Right lobe of liver (tissue), 6 donors: ENCODE results near the gene EDA. TPM values are rescaled to one million over a fixed set of nuclear protein-coding genes. Genes with fewer than 3 reads are reported as not detected.
"Not testable (repeated sequence)": the region's sequence is repeated elsewhere in the genome, so short reads cannot be mapped to it uniquely, and the experiment has no call there.

ENCODE experiments used
- ATAC-seq, 4 donors: fragments of 200-7000 bp; cut with Tn5 transposase; one replicate each; pipeline ENCODE4 v1.9.1; 2020; ENCODE audit warnings: mild to moderate bottlenecking in 4 of 4, moderate library complexity in 4 of 4
- DNase-seq, 3 donors: peaks; one replicate each; pipeline ENCODE4 v3.0.0-alpha.2; 2020
- H3K27ac ChIP-seq, 3 donors: fragments of 200-600 bp; one replicate each; pipeline ENCODE4 v1.8.0; 2022
- H3K27me3 ChIP-seq, 2 donors: fragments of 200-600 bp; one replicate each; pipeline ENCODE4 v1.8.0; 2022
- H3K36me3 ChIP-seq, 4 donors: fragments of 200-600 bp; sonication (generic) in 1 of 4; one replicate each; pipeline versions ENCODE4 v1.5.1 to v1.8.0; 2017 to 2022; ENCODE audit warnings: control low read depth in 1 of 4
- H3K4me1 ChIP-seq, 4 donors: fragments of 200-600 bp; sonication (generic) in 1 of 4; one replicate each; pipeline versions ENCODE4 v1.5.1 to v1.8.0; 2017 to 2022; ENCODE audit warnings: control low read depth in 1 of 4
- H3K4me3 ChIP-seq, 3 donors: fragments of 200-600 bp; one replicate each; pipeline ENCODE4 v1.8.0; 2022
- H3K9me3 ChIP-seq, 4 donors: fragments of 200-600 bp; sonication (generic) in 1 of 4; one replicate each; pipeline versions ENCODE4 v1.5.1 to v1.8.0; 2017 to 2022; ENCODE audit warnings: control low read depth in 1 of 4
- CTCF ChIP-seq, 4 donors: fragments of 200-600 bp in 3 of 4; fragments of 450-650 bp in 1 of 4; IDR thresholded peaks; one replicate each; pipeline versions ENCODE4 v1.5.1 to v1.8.0; 2016 to 2022; ENCODE audit warnings: antibody characterized with exemption in 4 of 4, mild to moderate bottlenecking in 2 of 4
- POLR2A ChIP-seq: fragments of 450-650 bp; IDR thresholded peaks from one replicate; pipeline ENCODE4 v1.6.1; 2017; ENCODE audit warnings: antibody characterized with exemption, mild to moderate bottlenecking
- WGBS: methylation state at CpG from one replicate; pipeline ENCODE4 v1.1.6; 2018; ENCODE audit warnings: low coverage, low lambda C conversion rate; ENCODE audit not compliant: insufficient coverage; ENCODE audit errors: missing lambda C conversion rate; 5-methylcytosine and 5-hydroxymethylcytosine counted together
- intact Hi-C, 2 donors: fragments of 100-400 bp; cut with DNase I; formaldehyde crosslinking; loops; one replicate each; pipeline versions ENCODE4 v1.11.2 to v1.14.1; 2022
- total RNA-seq, 6 experiments: library from RNA; depleted of rRNA in 2 of 6; stranded (reverse); fragments of >200 nt in 2 of 6; fragmentation: NEBNext Ultra II Directional in 3 of 6; extraction: Animal tissue kit (Norgen Biotek cat#: 25700) in 3 of 6; gene quantifications; one replicate each; pipeline versions ENCODE4 v1.1.0 to v1.2.4, GENCODE V29; 2016 to 2023
- donor health status: DM: no; HTN: yes; CAD: no.
- donor health status: DM: no; HTN: no; CAD: no.
- donor health status: DM: no; HTN: no; CAD: no.
- donor health status: DM: no; HTN: yes; CAD: no.
- donor health status: DM: no; HTN: yes; CAD: no.

Gene EDA
- total RNA-seq, 6 experiments from 2014 or later: 1.7 to 2.7 (median 2.1) TPM

- intact Hi-C loops: no loop called here
- 71% methylated on average over 1 of the region's 4 CpGs for whole genome bisulfite sequencing
- H3K27me3 ChIP-seq: no peaks in the 10 kb centered on the region
- no peak for ATAC-seq
- no peaks in the 10 kb centered on the region for H3K36me3 ChIP-seq
- TF ChIP-seq POLR2A (no peak), CTCF (IDR thresholded peaks at IDR 0.05) (no peak)
- H3K4me3 ChIP-seq: no peak overlapping the region
- H3K9me3 ChIP-seq: no peaks in the 10 kb centered on the region
- no peaks in the 10 kb centered on the region for H3K4me1 ChIP-seq
- no peak for DNase-seq
- H3K27ac ChIP-seq: no peak overlapping the region
Observed at GRCh38 chrX:69815063-69815462, 199.2 kb downstream of the EDA start.

- DNase-seq (no peak), ATAC-seq (no peak)
- TF ChIP-seq CTCF (IDR thresholded peaks at IDR 0.05): no peak
- 68% methylated on average over 3 of the region's 4 CpGs for WGBS
- Histone ChIP-seq H3K4me3 (no peak overlapping the region), H3K4me1 (no peaks in the 10 kb centered on the region), H3K27ac (no peak overlapping the region), H3K27me3 (no peaks in the 10 kb centered on the region), H3K9me3 (no peaks in the 10 kb centered on the region), H3K36me3 (no peaks in the 10 kb centered on the region)
- intact Hi-C loops: no loop called here
Observed at GRCh38 chrX:69815519-69815918, 199.6 kb downstream of the EDA start.

- TF ChIP-seq CTCF (IDR thresholded peaks at IDR 0.05) (no peak), POLR2A (no peak)
- WGBS: 49% methylated on average over 3 of the region's 3 CpGs
- Histone ChIP-seq H3K4me3 (no peak overlapping the region), H3K27ac (no peak overlapping the region), H3K4me1 (no peaks in the 10 kb centered on the region), H3K27me3 (no peaks in the 10 kb centered on the region), H3K9me3 (no peaks in the 10 kb centered on the region), H3K36me3 (no peaks in the 10 kb centered on the region)
- DNase-seq: no peak
- no peak for ATAC-seq
- intact Hi-C loops: no loop called here
Observed at GRCh38 chrX:69844636-69845035, 228.7 kb downstream of the EDA start.

- DNase-seq, intact Hi-C loops, H3K4me3 ChIP-seq, H3K27ac ChIP-seq, H3K9me3 ChIP-seq, H3K4me1 ChIP-seq, ATAC-seq, H3K36me3 ChIP-seq, H3K27me3 ChIP-seq: not testable (repeated sequence)
Observed at GRCh38 chrX:69859999-69860398, 244.1 kb downstream of the EDA start.

- no peak for TF ChIP-seq CTCF (IDR thresholded peaks at IDR 0.05)
- no peak for TF ChIP-seq POLR2A
- ATAC-seq: no peak
- no peak overlapping the region for H3K27ac ChIP-seq
Observed at GRCh38 chrX:69876221-69876620, 260.3 kb downstream of the EDA start.

More at GRCh38 chrX:69876221-69876620, 260.3 kb downstream of the EDA start:
- no peaks in the 10 kb centered on the region for H3K27me3 ChIP-seq
- H3K4me1 ChIP-seq: no peaks in the 10 kb centered on the region
- no peaks in the 10 kb centered on the region for H3K36me3 ChIP-seq
- 18% methylated on average over 1 of the region's 1 CpG for whole genome bisulfite sequencing
- intact Hi-C loops: no loop called here
- DNase-seq: no peak
- H3K4me3 ChIP-seq: no peak overlapping the region
- H3K9me3 ChIP-seq: no peaks in the 10 kb centered on the region
